Measurements from ENCODE around the gene DARS1.

Gene DARS1

DNA sequence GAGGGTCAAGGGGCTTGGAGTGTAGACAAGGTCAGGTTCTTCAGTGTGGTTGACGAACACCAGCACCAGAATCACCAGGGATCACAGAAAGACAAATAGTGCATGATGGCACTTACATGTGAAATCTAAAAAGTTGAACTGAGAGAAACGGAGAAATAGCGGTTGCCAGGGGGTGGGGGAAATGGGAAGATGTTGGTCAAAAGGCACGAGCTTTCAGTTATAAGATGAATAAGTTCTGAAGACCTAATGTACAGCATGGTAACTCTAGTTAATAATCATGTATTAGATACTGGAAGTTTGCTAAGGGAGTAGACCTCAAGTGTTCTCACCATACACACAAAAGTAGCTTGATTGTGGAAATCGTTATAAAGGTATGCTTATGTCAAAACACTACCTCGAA lies 43.7 kb upstream of the DARS1 start:
- TF ChIP-seq, protein P1, sequence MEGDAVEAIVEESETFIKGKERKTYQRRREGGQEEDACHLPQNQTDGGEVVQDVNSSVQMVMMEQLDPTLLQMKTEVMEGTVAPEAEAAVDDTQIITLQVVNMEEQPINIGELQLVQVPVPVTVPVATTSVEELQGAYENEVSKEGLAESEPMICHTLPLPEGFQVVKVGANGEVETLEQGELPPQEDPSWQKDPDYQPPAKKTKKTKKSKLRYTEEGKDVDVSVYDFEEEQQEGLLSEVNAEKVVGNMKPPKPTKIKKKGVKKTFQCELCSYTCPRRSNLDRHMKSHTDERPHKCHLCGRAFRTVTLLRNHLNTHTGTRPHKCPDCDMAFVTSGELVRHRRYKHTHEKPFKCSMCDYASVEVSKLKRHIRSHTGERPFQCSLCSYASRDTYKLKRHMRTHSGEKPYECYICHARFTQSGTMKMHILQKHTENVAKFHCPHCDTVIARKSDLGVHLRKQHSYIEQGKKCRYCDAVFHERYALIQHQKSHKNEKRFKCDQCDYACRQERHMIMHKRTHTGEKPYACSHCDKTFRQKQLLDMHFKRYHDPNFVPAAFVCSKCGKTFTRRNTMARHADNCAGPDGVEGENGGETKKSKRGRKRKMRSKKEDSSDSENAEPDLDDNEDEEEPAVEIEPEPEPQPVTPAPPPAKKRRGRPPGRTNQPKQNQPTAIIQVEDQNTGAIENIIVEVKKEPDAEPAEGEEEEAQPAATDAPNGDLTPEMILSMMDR (IDR thresholded peaks at IDR 0.05; ENCODE audit: low read depth, low read length, missing control alignments) = no peak
- DNase-seq (ENCODE audit: extremely low read depth, low read depth) = no peak
- no peak overlapping the region for H3K4me3 ChIP-seq (replicated peaks; ENCODE audit: low read depth, low read length)

DNA sequence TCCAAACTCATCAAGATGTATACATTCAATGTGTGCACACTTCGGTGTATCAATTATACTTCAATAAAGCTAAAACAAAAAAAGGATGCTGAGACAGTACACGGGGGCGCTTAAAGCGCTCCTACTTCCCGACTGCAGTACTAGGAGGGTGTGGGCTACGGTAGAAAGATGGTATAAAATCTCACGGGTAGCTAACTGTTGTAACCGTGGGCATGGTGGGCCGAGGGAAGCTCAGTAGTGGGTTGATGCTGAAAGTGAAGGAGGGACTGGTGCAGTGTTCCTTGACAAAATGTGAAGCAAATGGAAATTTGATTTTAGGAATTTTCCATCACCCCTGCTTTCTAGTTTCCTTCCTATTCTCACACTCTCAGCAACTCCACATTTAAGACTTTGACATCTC lies 42.6 kb upstream of the DARS1 start:
- TF ChIP-seq, protein P1 (IDR thresholded peaks at IDR 0.05; ENCODE audit: low read depth, low read length, missing control alignments) = no peak
- no peak for DNase-seq (ENCODE audit: extremely low read depth, low read depth)
- no peak overlapping the region for H3K4me3 ChIP-seq (replicated peaks; ENCODE audit: low read depth, low read length)

GRCh38 chr2:136027112-136027511 lies 41.7 kb upstream of the DARS1 start:
- TF ChIP-seq, protein P1 (IDR thresholded peaks at IDR 0.05; ENCODE audit: low read depth, low read length, missing control alignments) = no peak
- no peak overlapping the region for H3K4me3 ChIP-seq (replicated peaks; ENCODE audit: low read depth, low read length)
- no peak for DNase-seq (ENCODE audit: extremely low read depth, low read depth)

GRCh38 chr2:136025057-136025973 lies 39.9 kb upstream of the DARS1 start:
- DNase-seq (ENCODE audit: extremely low read depth, low read depth) = peak; percentile 25
- TF ChIP-seq, protein P1 (IDR thresholded peaks at IDR 0.05; ENCODE audit: low read depth, low read length, missing control alignments) = no peak
- H3K4me3 ChIP-seq (replicated peaks; ENCODE audit: low read depth, low read length) = no peak overlapping the region

DNA sequence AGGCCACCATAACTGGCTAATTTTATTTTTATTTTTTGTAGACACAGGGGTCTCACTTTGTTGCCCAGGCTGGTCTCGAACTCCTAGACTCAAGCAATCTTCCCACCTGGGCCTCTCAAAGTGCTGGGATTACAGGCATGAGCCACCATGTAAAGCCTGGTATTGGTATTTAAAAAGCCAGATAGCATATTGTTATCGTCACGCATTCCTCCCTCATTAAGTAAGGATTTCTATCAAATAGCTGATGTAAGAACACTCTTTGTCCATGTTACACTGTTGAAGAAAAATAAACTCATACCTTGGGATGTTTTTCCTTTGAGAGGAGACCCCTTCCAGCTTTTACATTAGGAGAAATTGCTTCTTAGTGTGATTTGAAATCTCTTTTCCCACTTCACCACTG lies 39.2 kb upstream of the DARS1 start:
- no peak overlapping the region for H3K4me3 ChIP-seq (replicated peaks; ENCODE audit: low read depth, low read length)
- TF ChIP-seq, protein P1 (IDR thresholded peaks at IDR 0.05; ENCODE audit: low read depth, low read length, missing control alignments) = no peak
- no peak for DNase-seq (ENCODE audit: extremely low read depth, low read depth)

DNA sequence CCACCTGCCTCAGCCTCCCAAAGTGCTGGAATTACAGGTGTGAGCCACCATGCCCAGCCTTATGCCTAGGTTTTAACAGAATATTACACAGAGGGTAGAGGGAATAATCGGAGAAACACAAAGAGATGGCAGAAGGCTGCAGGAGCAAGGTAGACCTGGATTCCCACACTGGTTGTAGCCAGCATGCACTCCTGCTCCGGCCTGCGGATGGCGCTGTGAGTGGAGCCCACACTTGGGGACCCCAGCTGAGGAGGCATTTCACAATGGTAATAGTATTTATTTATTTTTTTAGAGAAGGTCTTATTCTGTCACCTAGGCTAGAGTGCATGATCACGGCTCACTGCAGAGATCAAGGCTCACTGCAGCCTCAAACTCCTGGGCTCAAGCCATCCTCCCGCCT lies 38.8 kb upstream of the DARS1 start:
- DNase-seq (ENCODE audit: extremely low read depth, low read depth) = no peak
- no peak overlapping the region for H3K4me3 ChIP-seq (replicated peaks; ENCODE audit: low read depth, low read length)
- TF ChIP-seq, protein P1 (IDR thresholded peaks at IDR 0.05; ENCODE audit: low read depth, low read length, missing control alignments) = no peak

Measured in HFF-Myc (cell line).